ENCODE measurements around the gene SERP2. TPM values are rescaled to one million over a fixed set of nuclear protein-coding genes. Genes with fewer than 3 reads are reported as not detected.
"Not testable (repeated sequence)": the region's sequence is repeated elsewhere in the genome, so short reads cannot be mapped to it uniquely, and the experiment has no call there.

The SERP2 gene
- 1 to 10 TPM; 3.9 to 8.1 (median 4.3) TPM for polyA plus RNA-seq

GRCh38 chr13:44373601-44374347 is at the start of gene SERP2:
Gene SERP2, plus strand, starts transcription at chr13:44373824. Its CDS starts 202 bp downstream, at chr13:44374026.
- Mint-ChIP-seq H3K4me3 (peak within 1 kb of the TSS; percentile 72 to 79 (median 74)), H3K27me3 (ENCODE audit: low read depth in 3 of 3) (peaks cover 0 to 8% (median 4%) of the 10 kb centered on the region in 3 donors), H3K4me1 (peaks cover 14 to 15% of the 10 kb centered on the region in 2 donors), H3K9me3 (no peaks in the 10 kb centered on the region), H3K27ac (peak within 1 kb of the TSS in 1 of 6 donors; percentile 77), H3K36me3 (no peaks in the 10 kb centered on the region)
- peak; percentile 28 to 34 (median 32) for DNase-seq

- H3K4me3 Mint-ChIP-seq: no peak overlapping the region
- peaks cover 0 to 4% (median 0%) of the 10 kb centered on the region in 3 donors for H3K36me3 Mint-ChIP-seq
- H3K9me3 Mint-ChIP-seq: peaks cover 0 to 3% (median 0%) of the 10 kb centered on the region in 6 donors
- H3K27ac Mint-ChIP-seq: no peak overlapping the region
- H3K4me1 Mint-ChIP-seq: no peaks in the 10 kb centered on the region
- DNase-seq: no peak
- H3K27me3 Mint-ChIP-seq (ENCODE audit: low read depth in 3 of 3): peaks cover 0 to 1% (median 0%) of the 10 kb centered on the region in 3 donors
Observed at GRCh38 chr13:44326961-44327360, 46.7 kb upstream of the SERP2 start.

GRCh38 chr13:44329041-44329440 is 44.6 kb upstream of the SERP2 start:
- not testable (repeated sequence) for H3K27me3 Mint-ChIP-seq (ENCODE audit: low read depth in 3 of 3); H3K36me3 Mint-ChIP-seq; H3K9me3 Mint-ChIP-seq; H3K27ac Mint-ChIP-seq; H3K4me3 Mint-ChIP-seq; DNase-seq
- peaks cover 0 to 11% of the 10 kb centered on the region in 2 donors for H3K4me1 Mint-ChIP-seq

GRCh38 chr13:44329909-44330545 is 43.6 kb upstream of the SERP2 start:
- Mint-ChIP-seq H3K36me3 (peaks cover 0 to 4% (median 0%) of the 10 kb centered on the region in 3 donors), H3K4me1 (peaks cover 0 to 16% of the 10 kb centered on the region in 2 donors), H3K27me3 (ENCODE audit: low read depth in 3 of 3) (peaks cover 0 to 1% (median 0%) of the 10 kb centered on the region in 3 donors), H3K27ac (no peak overlapping the region), H3K9me3 (peaks cover 0 to 3% (median 0%) of the 10 kb centered on the region in 6 donors), H3K4me3 (no peak overlapping the region)
- DNase-seq: no peak

GRCh38 chr13:44331446-44331845 is 42.2 kb upstream of the SERP2 start:
- peaks cover 0 to 16% of the 10 kb centered on the region in 2 donors for H3K4me1 Mint-ChIP-seq
- no peaks in the 10 kb centered on the region for H3K27me3 Mint-ChIP-seq (ENCODE audit: low read depth in 3 of 3)
- H3K9me3 Mint-ChIP-seq: peaks cover 0 to 3% (median 0%) of the 10 kb centered on the region in 6 donors
- no peak overlapping the region for H3K4me3 Mint-ChIP-seq
- peaks cover 0 to 4% (median under 1%) of the 10 kb centered on the region in 3 donors for H3K36me3 Mint-ChIP-seq
- no peak for DNase-seq
- H3K27ac Mint-ChIP-seq: no peak overlapping the region

GRCh38 chr13:44331912-44332851 is 41.4 kb upstream of the SERP2 start:
- DNase-seq: no peak
- Mint-ChIP-seq H3K27me3 (ENCODE audit: low read depth in 3 of 3) (no peaks in the 10 kb centered on the region), H3K36me3 (peaks cover 0 to 4% (median 3%) of the 10 kb centered on the region in 3 donors), H3K4me3 (no peak overlapping the region), H3K27ac (no peak overlapping the region), H3K9me3 (peaks cover 0 to 3% (median 0%) of the 10 kb centered on the region in 6 donors), H3K4me1 (peaks cover 0 to 16% of the 10 kb centered on the region in 2 donors)

- DNase-seq: peak in 1 of 3 donors; percentile 2
- Mint-ChIP-seq H3K27ac (no peak overlapping the region), H3K27me3 (ENCODE audit: low read depth in 3 of 3) (no peaks in the 10 kb centered on the region), H3K4me1 (peaks cover 0 to 16% of the 10 kb centered on the region in 2 donors), H3K36me3 (peaks cover 0 to 3% (median 0%) of the 10 kb centered on the region in 3 donors), H3K4me3 (no peak overlapping the region), H3K9me3 (no peaks in the 10 kb centered on the region)
Observed at GRCh38 chr13:44333950-44334655, 39.5 kb upstream of the SERP2 start.

GRCh38 chr13:44334751-44335150 is 38.9 kb upstream of the SERP2 start:
- Mint-ChIP-seq H3K4me3 (no peak overlapping the region), H3K27me3 (ENCODE audit: low read depth in 3 of 3) (no peaks in the 10 kb centered on the region), H3K36me3 (peaks cover 0 to 3% (median 0%) of the 10 kb centered on the region in 3 donors), H3K27ac (no peak overlapping the region), H3K9me3 (no peaks in the 10 kb centered on the region), H3K4me1 (peaks cover 0 to 16% of the 10 kb centered on the region in 2 donors)
- no peak for DNase-seq

GRCh38 chr13:44336934-44337333 is 36.7 kb upstream of the SERP2 start:
- peak overlapping the region in 1 of 6 donors; percentile 13 for H3K27ac Mint-ChIP-seq
- no peaks in the 10 kb centered on the region for H3K27me3 Mint-ChIP-seq (ENCODE audit: low read depth in 3 of 3)
- H3K9me3 Mint-ChIP-seq: no peaks in the 10 kb centered on the region
- peaks cover 0 to 16% of the 10 kb centered on the region in 2 donors for H3K4me1 Mint-ChIP-seq
- H3K4me3 Mint-ChIP-seq: no peak overlapping the region
- no peak for DNase-seq
- H3K36me3 Mint-ChIP-seq: peaks cover 0 to 3% (median 0%) of the 10 kb centered on the region in 3 donors

GRCh38 chr13:44337581-44337980 is 36.0 kb upstream of the SERP2 start:
- H3K4me1 Mint-ChIP-seq: peaks cover 0 to 16% of the 10 kb centered on the region in 2 donors
- no peak for DNase-seq
- H3K27ac Mint-ChIP-seq: peak overlapping the region in 1 of 6 donors; percentile 60
- H3K9me3 Mint-ChIP-seq: no peaks in the 10 kb centered on the region
- H3K27me3 Mint-ChIP-seq (ENCODE audit: low read depth in 3 of 3): no peaks in the 10 kb centered on the region
- H3K36me3 Mint-ChIP-seq: peaks cover 0 to 3% (median 0%) of the 10 kb centered on the region in 3 donors
- no peak overlapping the region for H3K4me3 Mint-ChIP-seq

GRCh38 chr13:44340508-44340907 is 33.1 kb upstream of the SERP2 start:
- Mint-ChIP-seq H3K27me3 (ENCODE audit: low read depth in 3 of 3) (no peaks in the 10 kb centered on the region), H3K4me3 (no peak overlapping the region), H3K4me1 (no peaks in the 10 kb centered on the region), H3K27ac (no peak overlapping the region), H3K9me3 (no peaks in the 10 kb centered on the region), H3K36me3 (peaks cover 0 to 3% (median 0%) of the 10 kb centered on the region in 3 donors)
- no peak for DNase-seq

- H3K4me1 Mint-ChIP-seq: no peaks in the 10 kb centered on the region
- H3K27me3 Mint-ChIP-seq (ENCODE audit: low read depth in 3 of 3): no peaks in the 10 kb centered on the region
- H3K9me3 Mint-ChIP-seq: no peaks in the 10 kb centered on the region
- DNase-seq: no peak
- no peak overlapping the region for H3K27ac Mint-ChIP-seq
- H3K4me3 Mint-ChIP-seq: no peak overlapping the region
- no peaks in the 10 kb centered on the region for H3K36me3 Mint-ChIP-seq
Observed at GRCh38 chr13:44342741-44343140, 30.9 kb upstream of the SERP2 start.

- Mint-ChIP-seq H3K27me3 (ENCODE audit: low read depth in 3 of 3) (peaks cover 0 to 2% (median 0%) of the 10 kb centered on the region in 3 donors), H3K36me3 (no peaks in the 10 kb centered on the region), H3K27ac (no peak overlapping the region), H3K9me3 (no peaks in the 10 kb centered on the region), H3K4me1 (peaks cover 5 to 15% of the 10 kb centered on the region in 2 donors), H3K4me3 (no peak overlapping the region)
- no peak for DNase-seq
Observed at GRCh38 chr13:44346534-44346933, 27.1 kb upstream of the SERP2 start.

All from immature natural killer cell (primary cell).